Activated CD4-positive, alpha-beta T cell treated with anti-CD3 and anti-CD28 coated beads, Interleukin-2, amount 50 U/mL, for 24 hours (primary cell): Measurements from ENCODE around the gene EMP2.
"Not testable (repeated sequence)": the region's sequence is repeated elsewhere in the genome, so short reads cannot be mapped to it uniquely, and the experiment has no call there.

Source experiments
- DNase-seq, 2 donors: peaks; one replicate each; pipeline ENCODE4 v3.0.0-alpha.2; 2020; ENCODE audit warnings: low read depth in 1 of 2, low spot score in 1 of 2

EMP2 gene

DNA sequence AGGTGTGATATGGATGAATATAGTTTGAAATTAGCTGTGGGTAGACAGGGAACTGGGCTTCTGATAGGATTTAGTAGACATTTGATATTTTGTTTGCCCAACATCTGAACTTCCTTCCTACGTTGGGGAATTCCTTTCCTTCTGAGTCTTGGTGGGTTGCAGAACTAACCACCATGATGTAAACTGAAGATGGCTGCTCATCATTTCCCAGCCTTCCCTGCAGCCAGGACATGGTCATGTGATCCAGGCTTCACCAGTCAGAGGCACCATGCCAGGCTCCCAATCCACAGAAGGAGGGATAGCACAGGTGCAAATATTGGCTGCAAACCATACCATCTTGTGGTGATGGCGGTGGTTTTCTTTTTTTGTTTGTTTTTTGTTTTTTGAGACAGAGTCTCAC, 57.4 kb downstream of the EMP2 start:
- DNase-seq: no peak

DNA sequence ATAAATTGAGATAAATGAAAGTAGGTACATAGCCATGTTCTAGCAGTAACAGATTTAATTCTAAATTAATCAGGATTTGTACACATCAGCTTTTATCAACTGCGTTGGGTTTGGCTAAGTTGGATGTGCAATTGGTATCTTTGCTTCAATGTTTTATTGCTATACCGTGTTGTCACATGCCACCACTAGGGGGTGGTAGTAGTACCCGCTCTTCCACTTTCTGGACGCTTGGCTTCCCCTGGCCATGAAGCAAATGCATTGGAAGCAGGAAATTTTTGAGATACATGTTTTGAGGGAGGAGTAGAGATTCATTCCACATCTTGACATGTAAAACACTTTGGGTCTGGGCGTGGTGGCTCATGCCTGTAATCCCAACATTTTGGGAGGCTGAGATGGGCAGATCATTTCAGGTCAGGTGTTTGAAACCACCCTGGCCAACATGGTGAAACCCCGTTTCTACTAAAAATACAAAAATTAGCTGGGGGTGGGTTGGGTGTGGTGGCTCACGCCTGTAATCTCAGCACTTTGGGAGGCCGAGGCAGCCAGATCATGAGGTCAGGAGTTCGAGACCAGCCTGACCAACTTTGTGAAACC, 58.6 kb downstream of the EMP2 start:
- DNase-seq: peak in 1 of 2 donors; percentile 37

DNA sequence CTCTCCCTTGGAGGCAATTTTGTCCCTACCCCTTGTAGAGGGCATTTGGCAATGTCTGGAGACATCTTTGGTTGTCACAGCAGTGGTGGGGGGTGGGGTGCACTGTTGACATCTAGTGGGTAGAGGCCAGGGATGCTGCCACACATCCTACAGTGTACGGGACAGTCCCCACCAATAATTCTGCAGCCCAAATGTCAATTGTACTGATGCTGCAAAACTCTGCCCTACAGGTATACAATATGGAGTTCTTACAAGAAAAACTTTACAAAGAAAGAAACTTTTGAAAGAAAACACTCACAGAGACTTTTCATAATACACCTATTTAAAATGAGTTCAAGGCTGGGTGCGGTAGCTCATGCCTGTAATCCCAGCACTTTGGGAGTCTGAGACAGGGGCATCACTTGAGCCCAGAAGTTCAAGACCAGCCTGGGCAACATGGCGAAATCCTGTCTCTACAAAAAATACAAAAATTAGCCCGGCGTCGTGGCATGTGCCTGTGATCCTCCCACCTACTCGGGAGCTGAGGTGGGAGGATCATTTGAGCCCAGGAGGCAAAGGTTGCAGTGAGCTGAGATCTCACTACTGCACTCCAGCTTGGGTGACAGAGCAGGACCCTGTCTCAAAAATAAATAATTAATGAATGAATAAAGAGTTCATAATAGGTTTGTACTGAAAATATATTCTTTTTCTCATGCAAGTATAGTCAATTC, 59.4 kb downstream of the EMP2 start:
- no peak for DNase-seq

DNA sequence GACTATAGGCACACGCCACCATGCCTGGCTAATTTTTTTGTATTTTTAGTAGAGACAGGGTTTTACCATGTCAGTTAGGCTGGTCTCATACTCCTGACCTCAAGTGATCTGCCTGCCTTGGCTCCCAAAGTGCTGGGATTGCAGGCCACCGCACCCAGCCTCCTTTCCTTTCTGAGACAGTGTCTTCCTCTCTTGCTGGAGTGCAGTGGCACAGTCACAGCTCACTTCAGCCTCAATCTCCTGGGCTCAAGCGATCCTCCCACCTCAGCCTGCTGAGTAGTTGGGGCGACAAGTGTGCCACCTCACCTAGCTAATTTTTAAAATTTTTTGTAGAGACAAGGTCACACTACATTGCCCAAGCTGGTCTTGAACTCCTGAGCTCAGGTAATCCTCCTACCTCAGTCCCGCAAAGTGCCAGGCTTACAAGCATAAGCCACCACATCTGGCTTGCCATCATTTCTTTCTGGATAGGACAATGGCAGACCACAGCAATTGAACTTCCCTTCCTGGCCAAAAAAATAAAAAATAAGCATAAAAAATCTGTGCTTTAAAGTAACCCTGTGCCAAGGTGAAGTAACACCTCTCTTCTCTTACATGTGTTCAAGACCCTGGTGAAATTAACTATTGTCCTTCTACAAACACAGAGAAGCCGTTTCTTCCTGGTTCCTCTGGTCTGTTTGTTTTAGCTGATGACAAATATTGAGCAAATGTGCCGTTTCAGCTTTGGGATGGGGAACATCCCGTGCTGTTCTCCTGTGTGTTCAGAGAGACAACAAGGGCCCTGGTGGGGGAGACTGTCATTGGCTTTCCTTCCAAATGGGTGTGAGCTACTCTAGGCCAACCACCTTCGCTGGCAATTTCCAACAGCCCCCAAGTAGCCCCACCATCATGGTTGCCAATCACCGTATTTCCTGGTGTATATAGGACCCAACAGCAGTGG, 60.2 kb downstream of the EMP2 start:
- DNase-seq: no peak

DNA sequence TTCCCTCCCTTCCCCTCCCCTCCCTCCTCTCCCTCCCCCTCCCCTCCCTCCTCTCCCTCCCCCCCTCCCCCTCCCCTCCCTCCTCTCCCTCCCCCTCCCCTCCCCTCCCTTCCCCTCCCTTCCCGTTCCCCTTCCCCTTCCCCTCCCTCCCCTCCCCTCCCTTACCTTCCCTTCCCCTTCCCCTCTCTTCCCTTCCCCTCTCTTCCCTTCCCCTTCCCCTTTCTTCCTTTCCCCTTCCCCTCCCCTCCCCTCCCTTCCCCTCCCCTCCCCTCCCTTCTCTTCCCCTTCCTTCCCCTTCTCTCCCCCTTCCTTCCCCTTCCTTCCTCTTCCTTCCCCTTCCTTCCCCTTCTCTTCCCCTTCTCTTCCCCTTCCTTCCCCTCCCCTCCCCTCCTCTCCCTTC, 61.1 kb downstream of the EMP2 start:
- DNase-seq: no peak

DNA sequence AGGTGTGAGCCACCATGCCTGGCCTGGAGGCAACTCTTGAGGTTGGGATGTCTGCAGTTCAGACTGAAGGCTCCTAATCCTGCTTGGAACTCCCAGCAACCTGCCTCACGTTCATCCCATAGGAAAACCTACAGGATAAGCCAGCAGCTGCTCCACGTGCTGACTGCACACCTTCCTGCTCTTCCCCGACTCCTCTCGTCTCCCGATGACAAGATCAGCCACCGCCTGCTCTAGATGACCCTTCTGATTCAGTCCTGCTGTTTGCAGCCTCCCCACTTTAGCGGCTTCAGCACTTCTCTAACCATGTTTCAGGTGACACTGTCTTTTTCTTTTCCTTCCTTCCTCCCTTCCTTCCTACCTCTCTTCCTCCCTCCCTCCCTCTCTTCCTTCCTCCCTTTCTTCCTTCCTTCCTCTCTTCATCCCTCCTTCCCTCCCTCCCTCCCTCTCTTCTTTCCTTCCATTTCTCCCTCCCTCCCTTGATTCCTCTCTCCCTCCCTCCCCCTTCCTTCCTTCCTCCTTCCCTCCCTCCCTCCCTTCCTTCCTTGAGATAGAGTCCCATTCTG, 61.8 kb downstream of the EMP2 start:
- no peak for DNase-seq

DNA sequence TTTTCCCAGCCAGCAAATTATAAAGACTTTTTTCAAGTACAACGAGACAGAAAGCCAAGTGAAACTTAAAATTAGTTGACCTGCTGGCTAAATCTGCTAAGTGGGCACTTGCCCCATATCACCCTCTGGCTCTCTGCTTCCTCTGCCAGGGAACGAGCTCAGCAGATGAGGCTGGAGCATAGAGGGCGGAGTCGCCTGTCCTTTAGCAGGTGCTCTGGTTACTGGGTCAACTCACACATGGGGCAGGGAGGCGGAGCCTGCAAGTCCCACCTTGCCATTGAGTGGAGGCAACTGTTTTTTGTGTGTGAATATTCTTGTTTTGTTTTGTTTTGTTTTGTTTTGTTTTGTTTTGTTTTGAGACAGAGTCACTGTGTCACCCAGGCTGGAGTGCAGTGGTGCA, 62.5 kb downstream of the EMP2 start:
- no peak for DNase-seq

DNA sequence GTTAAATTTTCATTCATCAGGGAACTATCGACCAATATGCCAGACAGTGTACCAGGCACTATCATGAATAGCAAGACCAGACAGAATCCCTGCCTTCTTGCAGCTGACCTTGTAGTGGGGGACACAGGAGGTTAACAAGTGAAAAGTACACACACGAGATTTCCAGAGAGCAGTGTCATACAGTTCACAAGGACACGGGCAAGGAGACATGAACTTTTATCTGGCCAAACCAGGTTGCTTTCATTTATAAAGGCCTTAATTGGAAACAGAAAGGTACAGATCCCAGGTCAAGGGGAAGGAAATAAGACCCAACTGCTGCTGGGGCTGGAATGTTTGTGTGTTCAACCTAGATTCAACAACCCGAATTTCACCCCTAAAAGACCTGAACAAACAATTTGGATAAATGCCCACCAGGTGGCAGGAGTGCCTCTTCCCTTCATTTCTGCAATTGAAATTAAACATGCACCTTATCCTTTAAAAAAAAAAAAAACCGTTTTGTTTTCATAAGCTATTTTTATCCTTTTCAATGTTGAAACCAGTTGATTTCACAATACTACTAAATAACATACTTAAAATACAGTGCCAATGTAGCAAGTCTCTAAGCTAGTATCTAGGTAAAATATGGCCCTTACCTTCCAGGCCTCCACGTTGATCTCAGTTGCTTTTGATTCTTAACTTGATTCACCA, 65.9 kb downstream of the EMP2 start:
- peak in 1 of 2 donors; percentile 25 for DNase-seq

DNA sequence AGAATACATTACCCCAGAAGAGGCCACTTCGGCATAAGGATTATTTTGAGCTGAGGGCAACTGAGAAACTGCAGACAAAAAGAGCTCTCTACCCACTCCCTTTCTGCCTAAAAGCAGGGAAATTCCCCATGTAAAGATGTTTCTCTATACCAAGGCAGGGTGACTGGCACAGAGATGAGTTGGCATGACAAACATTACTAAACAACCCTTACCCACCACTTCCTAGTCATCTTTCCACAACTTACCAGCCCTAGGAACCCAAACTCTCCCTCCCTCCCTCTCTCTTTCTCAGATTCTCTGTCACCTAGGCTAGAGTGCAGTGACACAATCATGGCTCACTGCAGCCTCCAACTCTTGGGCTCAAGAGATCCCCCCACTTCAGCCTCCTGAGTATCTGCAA, 68.6 kb downstream of the EMP2 start:
- peak in 1 of 2 donors; percentile 12 for DNase-seq

DNA sequence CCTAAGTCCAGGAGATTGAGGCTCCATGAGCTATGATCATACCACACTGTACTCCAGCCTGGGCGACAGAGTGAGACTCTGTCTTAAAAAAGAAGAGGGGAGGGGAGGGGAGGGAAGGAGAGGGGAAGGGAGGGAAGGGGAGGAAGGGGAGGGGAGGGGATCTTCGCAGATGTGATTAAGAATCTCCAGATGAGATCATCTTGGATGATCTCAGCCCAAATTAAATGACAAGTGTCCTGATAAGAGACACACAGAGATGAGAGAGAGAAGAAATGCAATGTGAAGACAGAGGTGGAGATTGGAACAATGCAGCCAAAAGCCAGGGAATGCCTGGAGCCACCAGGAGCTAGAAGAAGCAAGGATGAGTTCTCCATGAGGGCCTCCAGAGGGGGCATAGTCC, 70.1 kb downstream of the EMP2 start:
- DNase-seq: no peak

DNA sequence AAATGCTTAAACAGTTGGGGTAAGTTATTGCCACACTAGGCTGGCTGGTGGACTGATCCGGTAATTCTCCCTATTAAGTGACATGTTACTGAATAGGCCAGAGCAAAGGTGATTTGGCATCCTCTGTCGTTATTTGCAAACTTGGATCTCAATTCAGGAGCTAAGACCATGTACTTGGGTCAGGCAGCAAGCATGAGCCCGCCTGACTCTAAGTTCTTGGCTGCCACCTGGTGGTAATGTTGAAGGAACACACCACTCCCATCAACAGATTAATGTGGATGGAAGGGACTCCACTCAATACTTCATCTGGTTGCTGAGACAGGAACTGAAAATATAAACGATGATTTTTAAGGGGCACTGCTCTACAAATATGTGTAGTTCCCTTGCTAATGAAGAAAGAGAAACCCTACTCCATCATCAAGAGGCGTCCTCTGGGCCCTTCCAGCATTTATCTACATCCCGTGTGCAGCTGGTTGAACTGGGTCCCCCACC, 70.8 kb downstream of the EMP2 start:
- DNase-seq: peak; percentile 11 to 71

DNA sequence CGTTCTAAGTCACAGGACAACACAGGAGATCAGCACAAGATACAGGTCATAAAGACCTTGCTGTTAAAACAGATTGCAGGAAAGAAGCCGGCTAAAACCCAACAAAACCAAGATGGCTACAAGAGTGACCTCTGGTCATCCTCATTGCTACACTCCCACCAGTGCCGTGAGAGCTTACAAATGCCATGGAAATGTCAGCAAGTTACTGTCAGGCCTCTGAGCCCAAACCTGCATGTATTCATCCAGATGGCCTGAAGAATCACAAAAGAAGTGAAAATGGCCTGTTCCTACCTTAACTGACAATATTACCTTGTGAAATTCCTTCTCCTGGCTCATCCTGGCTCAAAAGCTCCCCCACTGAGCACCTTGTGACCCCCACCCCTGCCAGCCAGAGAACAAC, 75.1 kb downstream of the EMP2 start:
- DNase-seq: not testable (repeated sequence)

DNA sequence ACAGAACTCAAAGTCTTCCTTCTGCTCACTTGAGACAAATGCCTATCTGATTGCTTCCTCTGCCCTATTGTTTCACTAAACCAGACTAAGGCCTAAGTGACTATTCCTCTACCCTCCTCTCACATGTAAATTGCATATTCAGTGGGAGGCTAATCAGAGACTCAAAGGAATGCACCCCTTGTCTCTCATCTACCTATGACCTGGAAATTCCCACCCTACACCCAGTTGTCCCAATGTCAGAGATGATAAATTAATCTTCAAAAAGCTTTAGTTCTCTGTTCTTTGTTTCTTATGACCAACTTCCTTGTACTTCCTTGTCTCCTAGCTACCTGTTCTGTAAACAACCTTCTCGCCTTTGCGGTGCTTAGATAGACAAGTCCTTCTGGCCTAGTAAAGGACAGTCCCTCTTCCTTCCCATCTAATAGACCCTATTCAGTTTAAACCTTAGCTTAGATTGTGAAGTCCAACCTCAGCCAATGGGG, 76.0 kb downstream of the EMP2 start:
- DNase-seq: no peak

DNA sequence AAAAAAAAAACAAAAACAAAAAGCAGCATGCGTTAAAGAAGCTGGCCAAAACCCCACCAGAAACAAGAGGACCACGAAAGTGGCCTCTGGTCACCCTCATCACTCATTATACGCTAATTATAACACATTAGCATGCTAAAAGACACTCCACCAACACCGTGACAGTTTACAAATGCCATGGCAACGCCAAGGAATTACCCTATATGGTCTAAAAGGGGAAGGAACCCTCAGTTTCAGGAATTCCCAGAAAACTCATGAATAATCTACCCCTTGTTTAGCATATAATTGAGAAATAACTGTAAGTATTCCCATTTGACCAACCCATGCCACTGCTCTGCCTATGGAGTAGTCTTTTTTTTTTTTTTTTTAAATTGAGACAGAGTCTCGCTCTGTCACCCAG, 77.6 kb downstream of the EMP2 start:
- DNase-seq: no peak

DNA sequence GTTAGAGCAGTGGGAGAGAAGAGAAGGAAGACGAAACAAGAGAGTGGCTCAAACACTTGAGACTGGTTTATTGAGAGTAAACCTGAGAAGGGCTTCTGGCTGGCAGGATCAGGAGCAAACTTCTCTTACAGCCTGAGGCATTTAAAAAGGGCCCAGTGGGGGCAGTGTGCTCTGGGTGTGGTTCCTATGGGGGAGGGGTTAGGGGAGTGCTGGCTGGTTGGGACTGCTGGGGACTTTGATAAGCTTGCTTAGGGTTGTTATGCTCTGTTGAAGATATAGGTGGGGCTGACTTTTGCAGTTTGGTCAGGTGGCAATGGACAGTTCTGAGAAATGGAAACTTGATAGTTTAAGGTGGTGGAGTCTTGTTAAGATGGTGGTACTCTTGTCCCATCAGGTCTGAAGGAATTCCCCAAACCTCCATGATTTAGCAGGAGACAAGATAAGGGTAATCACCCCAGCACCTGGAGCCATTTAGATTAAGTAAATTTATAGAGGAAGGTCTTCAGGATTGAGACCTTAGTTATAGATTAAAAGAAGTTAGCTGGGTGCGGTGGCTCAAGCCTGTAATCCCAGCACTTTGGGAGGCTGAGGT, 79.3 kb downstream of the EMP2 start:
- no peak for DNase-seq

DNA sequence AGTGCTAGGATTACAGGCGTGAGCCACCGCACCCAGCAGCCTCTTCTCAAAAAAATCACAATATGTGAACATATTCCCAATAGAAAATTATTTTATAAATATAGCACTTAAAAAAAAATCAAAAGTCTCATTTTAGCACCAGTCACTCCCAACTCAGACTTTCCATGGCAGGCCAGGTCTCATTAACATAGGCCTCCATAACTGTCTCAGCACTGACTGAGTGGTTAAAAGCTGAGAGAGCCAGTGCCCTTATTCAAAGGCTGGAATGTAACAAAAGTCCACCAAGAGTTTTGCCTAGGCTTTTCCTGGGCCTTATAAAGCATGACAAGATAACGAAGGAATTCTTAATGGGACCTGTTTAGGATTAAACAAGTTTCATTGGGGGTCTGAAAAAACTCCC, 79.8 kb downstream of the EMP2 start:
- DNase-seq: no peak

DNA sequence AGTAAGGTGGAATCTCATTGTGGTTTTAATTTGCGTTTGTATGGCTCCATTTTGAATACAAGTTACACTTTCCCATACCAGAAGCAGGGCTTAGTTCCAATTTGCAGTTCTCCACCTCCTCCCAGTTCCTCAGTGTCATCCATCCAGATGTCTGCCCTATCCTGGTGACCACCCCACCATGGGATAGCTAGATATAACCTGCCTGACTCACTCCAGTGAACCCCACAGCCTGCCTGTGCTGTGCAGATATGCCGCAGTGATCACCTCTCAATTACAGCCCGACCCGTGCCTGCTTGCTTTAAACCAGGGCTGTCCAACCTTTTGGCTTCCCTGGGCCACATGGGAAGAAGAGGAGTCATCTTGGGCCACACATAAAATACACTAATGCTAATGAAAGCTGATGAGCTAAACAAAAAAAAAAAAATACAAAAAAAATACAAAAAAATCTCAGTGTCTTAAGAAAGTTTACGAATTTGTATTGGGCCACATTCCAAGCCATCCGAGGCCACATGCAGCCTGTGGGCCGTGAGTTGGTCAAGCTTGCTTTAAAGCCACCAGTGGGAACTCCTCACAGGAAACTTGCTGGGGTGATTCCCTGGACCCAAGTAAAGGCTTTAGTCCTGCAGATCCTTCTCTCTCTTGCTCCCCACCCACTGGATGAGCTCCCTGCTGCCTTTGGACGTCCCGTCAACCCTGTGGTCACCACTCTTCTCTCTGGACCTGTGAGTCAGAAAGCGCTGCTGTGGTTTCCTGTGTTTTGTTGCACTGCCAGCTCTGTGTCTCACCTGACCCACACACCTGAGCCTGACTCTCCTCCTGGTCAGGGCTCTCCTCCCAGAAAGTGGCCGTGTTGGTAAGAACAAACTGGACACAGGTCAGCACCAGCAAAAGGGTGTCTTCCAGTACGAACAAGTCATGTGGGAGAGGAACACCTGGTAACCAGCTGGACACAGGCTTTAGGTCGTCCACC, 83.0 kb downstream of the EMP2 start:
- no peak for DNase-seq

DNA sequence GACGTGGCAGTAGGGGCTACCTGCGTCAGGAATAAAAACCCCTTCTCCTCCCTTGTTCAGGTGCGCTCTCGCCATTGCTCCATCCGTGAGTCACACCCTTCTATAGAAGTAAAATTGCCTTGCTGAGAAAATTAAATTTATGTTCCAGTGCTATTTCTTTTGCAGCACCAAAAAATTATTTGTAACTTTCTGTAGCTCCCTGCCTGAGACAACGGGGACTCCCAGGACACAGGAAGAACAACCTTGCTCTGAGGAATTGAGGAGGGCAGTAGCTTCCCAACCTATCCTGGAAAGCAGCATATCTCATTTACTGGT, 85.4 kb downstream of the EMP2 start:
- no peak for DNase-seq

DNA sequence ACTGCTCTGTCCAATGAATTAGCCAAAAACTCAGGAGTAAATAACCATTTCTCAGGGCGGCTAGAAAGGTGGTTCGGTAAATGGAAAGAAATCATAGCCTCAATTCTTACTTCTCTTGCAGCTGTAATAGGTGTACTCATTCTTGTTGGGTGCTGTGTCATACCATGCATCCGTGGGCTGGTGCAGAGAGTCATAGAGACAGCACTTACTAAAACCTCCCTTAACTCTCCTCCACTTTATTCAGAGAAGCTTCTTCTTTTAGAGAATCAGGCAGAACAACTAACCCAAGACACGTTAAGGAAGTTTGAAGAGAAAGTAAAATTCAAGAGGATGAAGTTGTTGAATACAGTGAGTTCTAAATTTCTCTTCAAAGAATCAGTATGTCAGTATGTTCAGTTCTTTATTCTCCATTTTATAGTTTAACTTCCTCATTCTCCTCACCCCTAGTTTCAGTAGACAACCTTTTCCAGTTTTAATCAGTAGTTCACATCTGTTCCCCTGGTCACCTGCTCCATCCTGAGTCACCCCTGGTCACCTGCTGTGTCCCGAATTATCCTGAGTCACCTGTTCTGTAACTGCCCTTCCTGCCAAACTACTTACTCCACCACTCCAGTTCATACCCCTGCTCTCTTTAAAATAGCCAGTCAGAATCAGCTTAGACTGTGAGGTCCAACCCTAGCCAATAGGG, 85.9 kb downstream of the EMP2 start:
- no peak for DNase-seq
